ENCODE data around the gene OGFOD3. TPM values are rescaled to one million over a fixed set of nuclear protein-coding genes. Genes with fewer than 3 reads are reported as not detected.
"Not testable (repeated sequence)": the region's sequence is repeated elsewhere in the genome, so short reads cannot be mapped to it uniquely, and the experiment has no call there.

The OGFOD3 gene
- total RNA-seq, 1 experiment from 2014 or later: 65.0 TPM

- not testable (repeated sequence) for DNase-seq (ENCODE audit: low spot score)
- in situ Hi-C loops (cut with HindIII; ENCODE audit: low sequenced_read_pairs): loop anchor here (10.0 kb wide), 1 partner anchor 67 kb away; no protein-coding TSS in a partner anchor
Observed at GRCh38 chr17:82412081-82412480, 6.3 kb downstream of the OGFOD3 start.

- no peak for DNase-seq (ENCODE audit: low spot score)
- in situ Hi-C loops (cut with HindIII; ENCODE audit: low sequenced_read_pairs): loop anchor here (10.0 kb wide), 1 partner anchor 67 kb away; no protein-coding TSS in a partner anchor
Observed at GRCh38 chr17:82411396-82412053, 6.9 kb downstream of the OGFOD3 start.

- in situ Hi-C loops (cut with HindIII; ENCODE audit: low sequenced_read_pairs): loop anchor here (10.0 kb wide), 1 partner anchor 65 kb away; no protein-coding TSS in a partner anchor
- no peak for DNase-seq (ENCODE audit: low spot score)
Observed at GRCh38 chr17:82410014-82410716, 8.2 kb downstream of the OGFOD3 start.

GRCh38 chr17:82408938-82409318 lies 9.5 kb downstream of the OGFOD3 start:
- DNase-seq (ENCODE audit: low spot score): no peak
- in situ Hi-C loops (cut with HindIII; ENCODE audit: low sequenced_read_pairs): no loop called here

- in situ Hi-C loops (cut with HindIII; ENCODE audit: low sequenced_read_pairs): no loop called here
- DNase-seq (ENCODE audit: low spot score): no peak
Observed at GRCh38 chr17:82408288-82408937, 10.0 kb downstream of the OGFOD3 start.

GRCh38 chr17:82407255-82407654 lies 11.1 kb downstream of the OGFOD3 start:
- DNase-seq (ENCODE audit: low spot score): no peak
- in situ Hi-C loops (cut with HindIII; ENCODE audit: low sequenced_read_pairs): no loop called here

- in situ Hi-C loops (cut with HindIII; ENCODE audit: low sequenced_read_pairs): no loop called here
- no peak for DNase-seq (ENCODE audit: low spot score)
Observed at GRCh38 chr17:82406131-82406671, 12.2 kb downstream of the OGFOD3 start.

GRCh38 chr17:82405051-82405450 lies 13.3 kb downstream of the OGFOD3 start:
- in situ Hi-C loops (cut with HindIII; ENCODE audit: low sequenced_read_pairs): no loop called here
- no peak for DNase-seq (ENCODE audit: low spot score)

GRCh38 chr17:82403662-82404660 lies 14.4 kb downstream of the OGFOD3 start:
- in situ Hi-C loops (cut with HindIII; ENCODE audit: low sequenced_read_pairs): no loop called here
- DNase-seq (ENCODE audit: low spot score): no peak

GRCh38 chr17:82402865-82403264 lies 15.5 kb downstream of the OGFOD3 start:
- in situ Hi-C loops (cut with HindIII; ENCODE audit: low sequenced_read_pairs): no loop called here
- no peak for DNase-seq (ENCODE audit: low spot score)

- no peak for DNase-seq (ENCODE audit: low spot score)
- in situ Hi-C loops (cut with HindIII; ENCODE audit: low sequenced_read_pairs): no loop called here
Observed at GRCh38 chr17:82400830-82401229, 17.6 kb downstream of the OGFOD3 start.

- in situ Hi-C loops (cut with HindIII; ENCODE audit: low sequenced_read_pairs): no loop called here
- no peak for DNase-seq (ENCODE audit: low spot score)
Observed at GRCh38 chr17:82400206-82400605, 18.2 kb downstream of the OGFOD3 start.

GRCh38 chr17:82399601-82400101 lies 18.7 kb downstream of the OGFOD3 start:
- no peak for DNase-seq (ENCODE audit: low spot score)
- in situ Hi-C loops (cut with HindIII; ENCODE audit: low sequenced_read_pairs): no loop called here

GRCh38 chr17:82399041-82399441 lies 19.3 kb downstream of the OGFOD3 start:
- in situ Hi-C loops (cut with HindIII; ENCODE audit: low sequenced_read_pairs): no loop called here

GRCh38 chr17:82397449-82398335 lies 20.7 kb downstream of the OGFOD3 start:
- no peak for DNase-seq (ENCODE audit: low spot score)
- in situ Hi-C loops (cut with HindIII; ENCODE audit: low sequenced_read_pairs): no loop called here

More at GRCh38 chr17:82399041-82399441, 19.3 kb downstream of the OGFOD3 start:
- DNase-seq (ENCODE audit: low spot score): peak; percentile 18

GRCh38 chr17:82396601-82397435 lies 21.6 kb downstream of the OGFOD3 start:
- in situ Hi-C loops (cut with HindIII; ENCODE audit: low sequenced_read_pairs): no loop called here

GRCh38 chr17:82394278-82394677 lies 24.1 kb downstream of the OGFOD3 start:
- in situ Hi-C loops (cut with HindIII; ENCODE audit: low sequenced_read_pairs): no loop called here
- DNase-seq (ENCODE audit: low spot score): no peak

More at GRCh38 chr17:82396601-82397435, 21.6 kb downstream of the OGFOD3 start:
- DNase-seq (ENCODE audit: low spot score): no peak
